GM12873 (cell line): ENCODE measurements around the gene ITGA8.

Experiments used
- CTCF ChIP-seq: IDR thresholded peaks from 2 replicates; pipeline ENCODE4 v1.5.1; 2012; ENCODE audit warnings: low read depth, mild to moderate bottlenecking, moderate library complexity, low read length, control low read depth; ENCODE audit not compliant: insufficient read depth; ENCODE audit errors: missing control alignments

Gene ITGA8

GRCh38 chr10:15719049-15719898, 448 bp downstream of the ITGA8 start:
- no peak for TF ChIP-seq CTCF

GRCh38 chr10:15718694-15719048, 1.1 kb downstream of the ITGA8 start:
- TF ChIP-seq CTCF, result no peak

GRCh38 chr10:15715619-15716227, 4.0 kb downstream of the ITGA8 start:
- TF ChIP-seq CTCF, result no peak

GRCh38 chr10:15714847-15715246, 4.9 kb downstream of the ITGA8 start:
- no peak for TF ChIP-seq CTCF

GRCh38 chr10:15712883-15713282, 6.8 kb downstream of the ITGA8 start:
- TF ChIP-seq CTCF, result no peak

GRCh38 chr10:15710455-15710854, 9.3 kb downstream of the ITGA8 start:
- no peak for TF ChIP-seq CTCF

- no peak for TF ChIP-seq CTCF
Observed at GRCh38 chr10:15705298-15705697, 14.4 kb downstream of the ITGA8 start.
